MCF 10A (cell line): ENCODE data around the gene PCAT6. TPM values are rescaled to one million over a fixed set of nuclear protein-coding genes. Genes with fewer than 3 reads are reported as not detected.
A peak's percentile ranks its signal among the peaks of the same experiment; 100 is the strongest.

Experiments used
- BruUV-seq: library from RNA; stranded (reverse); fragments of 400-500 nt; replicated peaks from 2 replicates; lab custom pipeline; 2021; lab: Mats Ljungman, UMichigan
- CTCF ChIA-PET: fragments of 300-600 bp; sonication (Branson Sonifier 250); formaldehyde crosslinking; extraction: SDS; loops from one replicate; lab custom pipeline; 2021; ENCODE audit warnings: antibody characterized with exemption, inconsistent platforms; lab: Yijun Ruan, JAX
- POLR2A ChIA-PET: fragments of 300-600, 350-650 bp; sonication (Branson Sonifier 250); formaldehyde crosslinking; extraction: SDS; loops from one replicate; lab custom pipeline; 2020; ENCODE audit warnings: antibody characterized with exemption, inconsistent platforms; lab: Yijun Ruan, JAX
- DNase-seq: peaks from one replicate; pipeline ENCODE4 v3.0.0-alpha.2; 2018; ENCODE audit not compliant: unreplicated experiment
- H3K27ac Mint-ChIP-seq: one replicate; pipeline ENCODE4 v1.8.0; 2022; ENCODE audit warnings: mild to moderate bottlenecking, low read depth, mixed read lengths; ENCODE audit not compliant: unreplicated experiment
- H3K27me3 Mint-ChIP-seq: one replicate; pipeline ENCODE4 v1.8.0; 2022; ENCODE audit warnings: mixed read lengths; ENCODE audit not compliant: insufficient read depth, unreplicated experiment
- H3K36me3 Mint-ChIP-seq: one replicate; pipeline ENCODE4 v1.8.0; 2022; ENCODE audit warnings: mild to moderate bottlenecking, moderate library complexity, mixed read lengths; ENCODE audit not compliant: insufficient read depth, unreplicated experiment
- H3K4me1 Mint-ChIP-seq: one replicate; pipeline ENCODE4 v1.8.0; 2022; ENCODE audit warnings: mixed read lengths; ENCODE audit not compliant: insufficient read depth, unreplicated experiment
- H3K4me3 Mint-ChIP-seq: one replicate; pipeline ENCODE4 v1.8.0; 2022; ENCODE audit warnings: mild to moderate bottlenecking, moderate library complexity, mixed read lengths; ENCODE audit not compliant: unreplicated experiment
- H3K9me3 Mint-ChIP-seq: one replicate; pipeline ENCODE4 v1.8.0; 2022; ENCODE audit warnings: mixed read lengths; ENCODE audit not compliant: unreplicated experiment
- CTCF ChIP-seq: fragments of 200-600 bp; IDR thresholded peaks from one replicate; pipeline ENCODE4 v1.8.0; 2022; ENCODE audit warnings: antibody characterized with exemption, mild to moderate bottlenecking; ENCODE audit not compliant: unreplicated experiment
- intact Hi-C: fragments of 100-400 bp; cut with micrococcal nuclease; formaldehyde crosslinking; loops from 2 replicates; pipeline ENCODE4 v1.14.1; 2022
- total RNA-seq: library from RNA; stranded (reverse); gene quantifications from 2 replicates; pipeline ENCODE4 v1.2.3, GENCODE V29; 2022

Gene PCAT6
- total RNA-seq, 1 experiment from 2014 or later: 3.2 TPM

- POLR2A ChIA-PET: interaction anchor here (1.3 to 1.6 kb wide), 2 partner anchors 24 to 149 kb away, joined by 3 to 5 read pairs; partner anchors contain the start of gene TMEM183A
- H3K4me1 Mint-ChIP-seq: peaks cover 6% of the 10 kb centered on the region
- no peak overlapping the region for H3K27ac Mint-ChIP-seq
- peaks cover 6% of the 10 kb centered on the region for H3K27me3 Mint-ChIP-seq
- CTCF ChIA-PET: interaction anchor here (0.6 to 0.9 kb wide), 3 partner anchors 10 to 112 kb away, joined by 3 to 4 read pairs (median 3); no protein-coding TSS in a partner anchor
- H3K36me3 Mint-ChIP-seq: no peaks in the 10 kb centered on the region
- no TSS peak for BruUV-seq
- no peak overlapping the region for H3K4me3 Mint-ChIP-seq
- H3K9me3 Mint-ChIP-seq: no peaks in the 10 kb centered on the region
- no peak for DNase-seq
- TF ChIP-seq CTCF: no peak
- intact Hi-C loops: no loop called here
These were observed 47.6 kb downstream of the PCAT6 start for GRCh38 chr1:202858331-202858730.

GRCh38 chr1:202858789-202859414, 48.1 kb downstream of the PCAT6 start:
- Mint-ChIP-seq H3K27ac (no peak overlapping the region), H3K4me1 (peaks cover 6% of the 10 kb centered on the region), H3K4me3 (no peak overlapping the region), H3K9me3 (no peaks in the 10 kb centered on the region), H3K27me3 (peaks cover 12% of the 10 kb centered on the region), H3K36me3 (no peaks in the 10 kb centered on the region)
- BruUV-seq: no TSS peak
- CTCF ChIA-PET: interaction anchor here (0.6 to 1.5 kb wide), 2 partner anchors 8 to 52 kb away, joined by 3 to 7 read pairs; no protein-coding TSS in a partner anchor
- TF ChIP-seq CTCF: no peak
- no peak for DNase-seq
- POLR2A ChIA-PET: interaction anchor here (0.7 to 2.5 kb wide), 5 partner anchors 18 to 148 kb away, joined by 3 to 9 read pairs (median 3); partner anchors contain the start of genes KDM5B, RABIF and TMEM183A
- intact Hi-C loops: no loop called here

- no peak for TF ChIP-seq CTCF
- Mint-ChIP-seq H3K27ac (no peak overlapping the region), H3K27me3 (peaks cover 32% of the 10 kb centered on the region), H3K36me3 (no peaks in the 10 kb centered on the region), H3K4me1 (peaks cover 6% of the 10 kb centered on the region), H3K4me3 (peak overlapping the region; percentile 87), H3K9me3 (no peaks in the 10 kb centered on the region)
- intact Hi-C loops: no loop called here
- no TSS peak for BruUV-seq
- DNase-seq: peak; percentile 48
- CTCF ChIA-PET: interaction anchor here (0.7 to 1.7 kb wide), 9 partner anchors 11 to 141 kb away, joined by 3 to 7 read pairs (median 4); no protein-coding TSS in a partner anchor
- POLR2A ChIA-PET: interaction anchor here (0.6 to 3.2 kb wide), 15 partner anchors 9 to 1392 kb away, joined by 3 to 23 read pairs (median 4); partner anchors contain the start of genes KDM5B, PCAT6 and RABIF
These were observed 50.1 kb downstream of the PCAT6 start for GRCh38 chr1:202860744-202861419.

Other genes with a start within 250 kb of the PCAT6 start
- not detected in 2 replicates for gene SYT2, start 100.5 kb upstream of the PCAT6 start, total RNA-seq
- 180 and 203 TPM in 2 replicates for gene KDM5B, start 2.5 kb upstream of the PCAT6 start, total RNA-seq
- gene RABIF, start 78.2 kb downstream of the PCAT6 start, total RNA-seq: 11.2 and 13.5 TPM in 2 replicates
- 51.0 and 59.0 TPM in 2 replicates for gene KLHL12, start 116.3 kb downstream of the PCAT6 start, total RNA-seq
- 157 and 168 TPM in 2 replicates for gene ADIPOR1, start 147.4 kb downstream of the PCAT6 start, total RNA-seq
- 41.3 and 52.7 TPM in 2 replicates for gene CYB5R1, start 156.3 kb downstream of the PCAT6 start, total RNA-seq
- 104 and 108 TPM in 2 replicates for gene TMEM183A, start 196.4 kb downstream of the PCAT6 start, total RNA-seq
- 0.16 and 0.49 TPM in 2 replicates for gene PPFIA4, start 215.5 kb downstream of the PCAT6 start, total RNA-seq